ENCODE measurements around the gene SLC9A7.
A peak's percentile ranks its signal among the peaks of the same experiment; 100 is the strongest.
"Not testable (repeated sequence)": the region's sequence is repeated elsewhere in the genome, so short reads cannot be mapped to it uniquely, and the experiment has no call there.

The SLC9A7 gene

DNA sequence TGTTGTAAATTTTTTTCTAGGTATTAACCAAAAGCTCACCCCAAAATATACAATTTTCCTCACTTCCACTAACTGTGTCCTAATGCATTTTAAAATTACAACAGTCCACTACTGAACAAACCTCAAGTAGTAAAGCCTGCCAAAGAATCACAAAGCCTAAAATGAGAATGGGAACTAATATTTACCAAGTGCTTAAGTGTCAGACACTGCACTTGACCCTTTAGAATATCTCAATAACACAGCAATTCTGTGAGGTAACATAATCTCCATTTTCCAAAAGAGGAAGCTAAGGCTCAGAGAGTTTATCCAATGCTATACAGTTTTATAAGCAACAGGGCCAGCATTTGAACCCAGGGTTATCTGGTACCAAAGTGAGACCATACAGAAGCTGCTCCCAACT is 4.9 kb downstream of the SLC9A7 start:
- DNase-seq = no peak

DNA sequence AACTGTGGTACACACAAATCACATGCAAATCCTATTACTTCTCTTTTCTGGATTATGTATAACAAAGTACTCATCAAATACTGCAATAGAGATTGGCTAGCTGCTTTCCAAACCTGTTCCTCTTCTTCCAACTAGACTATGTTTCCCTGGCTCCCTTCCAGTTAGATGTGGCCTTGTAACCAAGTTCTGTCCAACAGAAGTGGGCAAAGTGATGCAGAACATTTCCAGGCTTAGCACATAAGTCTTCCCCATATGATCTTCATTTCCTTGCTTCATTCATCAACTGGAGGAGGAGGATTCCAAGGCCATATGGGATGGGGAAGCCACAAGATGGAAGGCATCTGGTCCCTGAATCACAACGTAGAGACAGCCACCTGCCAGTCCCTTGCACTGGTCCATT is 8.0 kb downstream of the SLC9A7 start:
- no peak for DNase-seq

DNA sequence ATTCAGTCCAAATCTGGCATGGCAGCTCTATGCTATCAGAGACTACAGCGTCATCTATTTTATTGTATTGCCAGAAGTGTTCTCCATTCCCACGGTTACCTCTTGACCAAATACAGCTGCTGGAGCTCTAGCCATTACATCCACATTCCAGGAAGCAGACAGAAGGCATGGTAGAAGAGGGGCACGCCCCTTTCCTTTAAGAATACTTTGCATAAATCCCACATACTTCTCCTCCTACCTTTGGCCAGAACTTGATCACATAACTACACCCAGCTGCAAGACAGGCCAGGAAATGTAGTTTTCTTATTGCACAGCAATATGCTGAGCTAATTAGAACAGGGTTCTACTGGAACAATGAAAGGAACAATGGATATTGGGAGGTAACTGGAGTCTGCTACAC is 14.9 kb downstream of the SLC9A7 start:
- no peak for DNase-seq

DNA sequence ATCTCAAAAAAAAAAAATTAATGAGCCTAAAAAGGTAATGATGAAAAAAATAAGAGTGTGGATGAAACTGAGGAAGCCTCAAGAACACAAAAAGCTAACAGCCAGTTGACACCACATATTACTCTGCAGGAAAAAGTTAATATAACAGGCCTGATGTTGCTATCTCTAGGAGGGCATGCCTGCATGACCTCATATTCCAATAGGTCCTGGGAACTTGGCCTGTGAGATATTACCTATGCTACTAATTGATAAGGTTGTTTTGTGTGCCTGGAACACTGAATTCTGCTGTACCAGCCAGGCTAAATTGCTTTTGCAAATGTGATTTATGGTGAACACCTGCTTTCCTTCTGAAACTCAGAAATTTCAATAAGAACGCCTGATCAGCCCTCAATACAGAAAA is 15.9 kb downstream of the SLC9A7 start:
- DNase-seq = no peak

DNA sequence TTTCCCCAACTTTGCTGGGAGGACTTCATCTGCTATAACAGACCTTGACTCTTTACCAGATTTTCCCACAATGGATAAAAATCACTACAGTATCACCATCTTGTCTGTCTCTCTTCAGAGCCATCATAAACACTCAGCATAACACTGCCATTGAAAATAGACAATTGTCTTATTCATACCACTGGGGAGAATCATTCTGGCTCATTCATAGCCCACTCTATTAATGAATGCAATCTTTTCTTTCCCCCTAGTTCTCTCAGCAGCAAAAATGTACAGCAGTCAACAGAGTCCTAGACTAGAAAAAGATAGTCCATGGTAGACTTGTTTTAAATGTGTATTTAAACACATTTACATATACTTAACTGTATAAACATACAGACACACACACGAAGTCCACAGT is 19.2 kb downstream of the SLC9A7 start:
- no peak for DNase-seq

DNA sequence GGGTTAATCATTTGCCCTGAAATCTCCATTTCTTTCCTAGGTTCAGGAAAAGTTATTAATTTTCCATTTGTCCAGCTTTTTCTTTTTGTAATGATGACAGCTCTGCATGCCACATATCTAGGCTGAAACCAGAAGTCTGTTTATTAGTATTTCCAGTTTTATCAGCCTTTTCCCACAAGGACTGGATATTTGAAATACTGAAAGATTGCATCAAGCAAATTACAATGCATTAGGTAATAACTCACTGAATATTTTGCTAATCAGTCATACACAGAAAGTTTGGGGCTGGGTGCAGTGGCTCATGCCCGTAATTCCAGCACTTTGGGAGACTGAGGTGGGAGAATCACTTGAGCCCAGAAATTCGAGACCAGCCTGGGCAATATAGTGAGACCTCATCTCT is 21.5 kb downstream of the SLC9A7 start:
- DNase-seq = no peak

DNA sequence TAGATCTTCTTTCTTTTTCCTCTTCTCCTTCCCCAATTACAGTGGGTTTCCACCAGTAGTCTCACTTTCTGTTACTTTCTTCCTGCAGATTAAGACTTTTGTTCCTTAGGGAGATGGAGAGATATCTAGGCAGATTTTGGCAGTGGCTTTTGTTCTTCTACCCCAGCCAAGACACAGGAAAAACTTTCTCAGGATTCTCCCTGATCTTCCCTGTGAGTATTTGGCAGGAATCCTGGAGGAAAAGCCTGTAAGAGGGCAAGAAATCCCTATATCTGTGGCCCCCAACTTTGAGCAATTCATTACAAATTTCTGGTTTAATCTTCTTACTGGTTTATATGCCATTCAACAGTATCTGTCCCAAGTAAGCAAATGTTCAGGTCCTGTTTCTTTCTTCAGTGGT is 21.9 kb downstream of the SLC9A7 start:
- DNase-seq = no peak

DNA sequence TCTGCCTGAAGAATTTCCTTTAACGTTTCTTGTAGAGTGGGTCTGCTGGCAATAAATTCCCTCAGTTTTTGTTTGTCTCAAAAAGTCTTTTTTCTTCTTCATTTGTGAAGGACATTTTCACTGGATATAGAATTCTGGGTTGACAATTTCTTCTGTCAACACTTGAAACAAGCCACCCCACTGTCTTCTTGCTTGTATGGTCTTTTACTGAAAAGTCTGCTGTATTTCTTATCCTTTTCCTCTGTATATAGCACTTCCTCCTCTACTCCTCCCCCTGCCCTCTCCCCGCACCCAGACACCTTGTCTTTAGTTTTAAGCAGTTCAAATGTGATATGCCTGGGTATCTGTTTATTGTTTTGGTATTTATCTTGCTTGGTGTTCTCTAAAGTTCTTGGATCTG is 23.3 kb downstream of the SLC9A7 start:
- DNase-seq = peak; percentile 5

DNA sequence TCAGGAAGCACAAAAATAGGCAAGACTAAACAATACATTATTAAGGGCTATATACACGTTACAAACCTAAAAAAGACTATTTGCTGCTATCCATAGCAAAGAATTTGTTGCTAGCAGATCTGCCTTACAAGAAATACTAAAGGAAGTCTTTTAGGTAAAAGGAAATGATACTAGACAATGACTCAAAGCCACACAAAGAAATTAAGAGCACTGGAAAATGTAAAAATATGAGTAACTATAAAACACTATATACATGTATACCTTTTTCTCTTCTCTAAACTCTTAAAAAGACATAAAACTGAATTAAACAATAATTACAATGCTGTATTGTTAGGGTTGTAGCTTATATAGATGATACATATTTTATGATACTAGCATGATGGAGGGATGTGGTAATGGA is 25.7 kb downstream of the SLC9A7 start:
- no peak for DNase-seq

DNA sequence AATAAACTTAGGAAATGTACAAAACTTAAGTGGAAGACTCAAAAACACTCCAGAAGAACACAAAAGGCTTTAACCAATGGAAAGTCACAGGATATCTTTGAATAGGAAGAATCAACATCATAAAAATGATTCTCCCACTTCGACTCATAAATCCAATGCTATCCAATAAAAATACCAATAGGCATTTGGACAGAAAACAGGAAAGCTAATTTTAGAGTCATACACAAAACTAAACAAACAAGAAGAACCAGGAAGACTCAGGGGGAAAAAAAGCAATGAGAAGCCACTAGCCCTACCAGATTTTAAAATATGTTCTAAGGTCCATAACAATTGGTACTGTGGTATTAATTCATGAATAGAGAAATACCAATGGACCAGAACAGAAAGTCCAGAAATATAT is 28.2 kb downstream of the SLC9A7 start:
- no peak for DNase-seq

DNA sequence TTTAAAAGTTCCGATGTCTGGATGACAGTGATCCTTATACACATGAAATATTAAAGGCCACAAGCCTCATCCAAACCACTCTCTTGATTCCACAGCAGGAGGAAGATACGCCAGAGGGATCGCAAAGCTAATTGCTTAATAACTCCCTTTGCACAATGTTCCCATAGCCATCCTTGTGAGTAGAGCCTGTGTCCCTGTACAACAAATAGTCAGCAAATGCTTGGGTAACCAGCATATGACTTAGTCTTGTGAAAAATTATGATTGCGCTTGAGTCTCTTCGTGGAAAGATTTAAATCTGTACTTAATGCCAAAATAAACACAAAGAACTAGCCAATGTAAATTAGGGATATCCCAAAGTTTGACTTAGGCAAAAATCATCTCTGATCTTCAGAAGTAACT is 31.5 kb downstream of the SLC9A7 start:
- no peak for DNase-seq

DNA sequence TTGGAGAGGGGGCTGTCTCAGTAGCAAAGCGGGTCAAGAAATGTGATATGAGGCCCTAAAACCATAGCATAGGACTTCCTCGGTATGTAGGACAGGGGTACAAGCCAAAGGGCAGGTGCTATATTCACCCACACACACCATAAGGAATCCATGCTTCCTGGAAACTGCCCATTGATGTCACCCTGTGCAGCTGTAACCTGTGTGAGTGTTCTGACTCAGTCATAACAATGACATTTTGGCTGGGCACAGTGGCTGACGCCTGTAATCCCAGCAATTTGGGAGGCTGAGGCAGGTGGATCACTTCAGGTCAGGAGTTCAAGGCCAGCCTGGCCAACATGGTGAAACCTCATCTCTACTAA is 35.4 kb downstream of the SLC9A7 start:
- not testable (repeated sequence) for DNase-seq

DNA sequence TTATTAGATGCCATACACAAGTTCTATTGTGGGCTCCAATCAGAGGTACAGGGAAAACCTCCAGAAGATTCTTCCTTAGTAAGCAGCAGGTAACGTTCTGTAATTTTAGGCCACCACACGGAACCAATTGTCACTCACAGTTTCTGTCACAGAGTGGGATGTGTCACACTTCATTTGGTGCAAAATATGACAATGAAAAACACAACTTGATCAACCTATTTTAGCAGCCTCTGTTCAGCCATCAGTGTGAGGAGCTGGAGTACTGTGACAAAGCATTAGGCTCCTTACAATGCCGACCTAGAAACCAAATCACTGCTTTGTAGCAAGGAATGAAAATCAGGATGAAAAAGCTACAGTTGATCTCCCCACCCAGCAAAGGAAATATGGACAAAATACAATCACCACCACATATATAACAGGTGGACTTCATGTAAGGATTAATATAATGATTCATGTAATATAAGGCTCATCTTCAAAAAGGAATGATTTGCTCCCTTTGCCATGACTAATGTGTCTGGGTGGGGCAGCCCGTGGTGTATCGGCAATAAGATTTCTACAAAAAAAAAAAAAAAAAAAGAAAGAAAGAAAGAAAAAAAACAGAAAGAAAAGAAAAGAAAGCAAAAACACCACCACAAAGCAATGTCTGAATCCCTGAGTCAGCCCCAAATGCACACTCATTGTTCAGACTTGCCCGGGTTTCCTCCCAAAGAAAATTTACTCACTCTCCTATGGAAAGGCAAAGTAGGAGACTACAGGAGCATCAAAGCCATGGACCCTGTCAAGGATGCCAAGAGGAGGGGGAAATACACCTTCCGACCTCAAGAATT is 36.0 kb downstream of the SLC9A7 start:
- DNase-seq = no peak

DNA sequence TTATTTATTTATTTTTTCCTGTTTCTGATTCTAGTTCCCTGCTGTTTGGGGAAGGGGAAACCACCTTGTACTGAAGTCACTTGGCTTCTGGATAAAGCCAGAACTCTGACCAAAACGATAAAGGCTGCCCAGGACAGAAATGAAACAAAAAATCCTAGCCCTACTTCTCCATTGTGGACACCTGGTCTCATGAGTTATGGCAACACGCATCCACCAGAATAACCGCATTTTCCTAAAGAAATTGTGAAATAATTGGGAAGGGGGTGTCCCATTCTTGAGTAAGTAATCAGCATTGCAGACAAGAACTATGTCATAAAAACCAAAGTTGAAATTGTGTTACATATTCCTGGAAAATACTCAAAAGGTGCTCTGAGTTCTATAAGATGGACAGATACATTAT is 42.1 kb downstream of the SLC9A7 start:
- peak; percentile 50 for DNase-seq

DNA sequence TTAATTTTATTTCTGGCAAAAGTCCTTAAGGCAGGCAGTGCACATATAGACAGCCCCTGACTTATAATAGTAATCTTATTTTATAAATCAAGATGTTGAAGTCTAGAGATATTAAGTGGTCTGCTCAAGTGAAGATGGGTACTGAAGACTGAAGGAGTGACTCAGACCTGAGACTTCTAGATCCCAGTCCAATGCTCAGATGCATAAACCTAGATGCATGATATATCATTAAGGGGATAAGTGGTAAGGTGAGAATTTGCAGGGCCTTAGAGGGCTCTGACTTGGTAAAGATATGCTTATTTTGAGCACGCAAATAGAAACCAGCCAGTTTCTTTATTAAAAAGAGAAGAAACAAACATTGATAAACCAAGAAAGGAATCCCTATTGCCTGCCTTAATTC is 42.9 kb downstream of the SLC9A7 start:
- peak; percentile 32 for DNase-seq

DNA sequence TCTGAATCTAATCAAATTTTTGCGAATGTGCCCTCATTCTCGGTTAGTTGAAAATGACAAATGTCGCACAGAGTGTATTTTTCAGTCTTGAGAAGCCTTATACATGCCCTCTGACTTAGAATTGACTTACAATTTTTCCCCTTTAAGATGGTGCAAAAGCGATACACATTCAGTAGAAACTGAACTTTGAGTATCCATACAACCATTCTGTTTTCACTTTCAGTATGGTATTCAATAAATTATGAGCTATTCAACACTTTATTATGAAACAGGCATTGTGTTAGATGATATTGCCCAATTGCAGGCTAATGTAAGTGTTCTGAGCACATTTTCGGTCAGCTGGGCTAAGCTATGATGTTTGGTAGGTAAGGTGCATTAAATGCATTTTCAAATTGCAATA is 43.4 kb downstream of the SLC9A7 start:
- peak; percentile 43 for DNase-seq

DNA sequence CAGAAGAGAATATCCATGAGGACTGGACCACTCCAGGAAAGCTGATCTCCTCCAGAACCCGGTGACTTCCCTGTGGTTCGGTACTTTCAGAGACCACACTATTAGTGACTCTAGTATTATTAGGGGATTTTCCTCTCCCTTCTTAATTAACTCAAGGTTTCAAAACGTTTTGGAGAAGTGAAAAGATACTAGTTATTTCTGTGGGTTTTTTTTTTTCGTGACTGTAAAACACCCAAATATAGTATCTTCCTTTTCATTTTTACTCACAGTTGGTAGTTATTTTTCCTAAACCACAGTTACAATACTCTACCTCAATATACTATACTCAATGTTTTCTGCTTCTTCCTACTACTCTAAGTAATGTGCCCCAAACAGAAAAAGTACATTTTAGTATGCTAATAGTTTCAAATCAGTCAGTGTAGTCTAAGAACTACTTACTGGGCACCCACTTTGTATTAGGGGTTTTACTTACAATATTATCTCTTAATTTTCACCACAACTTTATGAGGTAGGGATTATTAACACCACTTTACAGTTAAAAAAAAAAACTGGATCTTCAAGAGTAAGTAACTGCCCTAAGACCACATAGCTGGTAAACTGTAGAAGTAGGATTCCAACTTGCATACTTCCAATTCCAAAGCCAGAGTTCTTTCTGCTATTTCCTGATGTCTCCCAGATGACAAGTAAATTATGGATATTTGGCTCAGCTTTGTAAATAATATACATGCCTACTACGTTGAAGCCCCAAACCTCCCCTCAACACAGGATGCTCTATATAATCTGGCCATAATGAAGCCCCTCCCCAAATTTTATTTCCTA is 45.0 kb downstream of the SLC9A7 start:
- no peak for DNase-seq

DNA sequence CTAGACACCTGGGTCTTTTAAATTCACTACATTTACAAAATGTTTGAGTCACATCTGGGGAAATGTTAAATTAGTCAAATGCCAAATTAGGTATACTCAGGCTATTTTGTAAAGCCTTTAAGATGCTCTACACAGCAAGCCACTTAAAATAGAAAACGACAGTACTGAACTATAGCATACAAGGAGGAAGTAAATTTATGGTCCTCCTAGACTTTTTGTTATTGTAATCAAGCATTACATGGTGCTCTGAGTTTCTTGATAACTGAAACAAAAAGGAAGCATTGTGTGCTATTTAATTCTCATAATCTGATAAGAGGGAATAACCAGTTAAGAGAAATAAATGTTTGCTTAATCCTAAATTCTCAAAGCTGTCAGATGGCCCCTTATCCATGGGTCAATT is 46.2 kb downstream of the SLC9A7 start:
- DNase-seq = peak; percentile 52

DNA sequence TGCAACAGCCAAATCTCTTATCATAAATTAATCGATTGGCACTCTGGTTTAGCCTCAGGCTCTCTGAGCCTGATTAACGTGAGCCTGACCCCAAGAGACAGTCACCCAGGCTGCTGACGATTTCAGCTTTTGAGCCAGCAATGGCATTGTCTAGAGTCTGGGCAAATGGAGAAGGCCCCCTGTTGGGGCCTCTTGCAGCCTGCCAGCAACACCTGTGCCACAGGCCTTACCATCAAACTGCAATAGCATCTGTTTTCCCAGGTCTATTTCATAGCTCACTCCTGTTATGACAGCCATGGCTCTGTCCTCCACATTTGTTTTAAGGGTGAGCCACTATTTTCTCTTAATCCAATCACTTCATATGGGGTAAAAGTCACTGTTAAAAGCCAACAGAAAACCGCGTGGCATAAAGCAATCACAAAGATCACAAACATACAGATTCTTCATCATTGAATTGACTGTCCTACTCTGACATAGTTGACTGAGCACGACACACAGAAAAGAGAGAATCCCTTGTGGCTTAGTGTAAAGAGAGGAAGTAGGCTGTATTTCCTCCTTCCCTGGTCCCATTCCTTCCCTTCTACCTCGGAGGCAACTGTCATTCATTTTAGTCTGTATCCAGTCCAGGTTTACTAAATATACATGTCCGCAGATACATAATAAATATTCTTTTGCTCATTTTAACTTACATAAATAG is 47.8 kb downstream of the SLC9A7 start:
- DNase-seq = peak; percentile 29

DNA sequence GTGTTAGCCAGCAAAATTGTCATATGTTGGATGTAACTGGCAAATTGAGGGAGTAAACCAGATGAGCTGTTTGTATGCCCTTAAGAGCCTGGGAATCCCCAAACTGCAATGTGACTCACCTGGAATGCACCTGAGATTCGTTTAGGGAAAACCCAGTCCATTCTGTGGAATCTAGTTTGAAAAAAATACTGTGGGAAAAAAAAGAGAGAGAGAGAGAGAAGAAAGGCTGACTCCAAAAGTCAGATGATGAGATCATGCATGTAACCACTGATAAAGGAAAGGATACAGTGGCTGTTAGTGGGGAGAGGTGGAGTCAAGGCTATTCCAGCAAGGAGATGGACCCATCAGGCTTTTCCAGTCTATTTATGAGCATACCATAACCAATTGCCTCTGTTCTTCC is 48.5 kb downstream of the SLC9A7 start:
- DNase-seq = peak; percentile 37

DNA sequence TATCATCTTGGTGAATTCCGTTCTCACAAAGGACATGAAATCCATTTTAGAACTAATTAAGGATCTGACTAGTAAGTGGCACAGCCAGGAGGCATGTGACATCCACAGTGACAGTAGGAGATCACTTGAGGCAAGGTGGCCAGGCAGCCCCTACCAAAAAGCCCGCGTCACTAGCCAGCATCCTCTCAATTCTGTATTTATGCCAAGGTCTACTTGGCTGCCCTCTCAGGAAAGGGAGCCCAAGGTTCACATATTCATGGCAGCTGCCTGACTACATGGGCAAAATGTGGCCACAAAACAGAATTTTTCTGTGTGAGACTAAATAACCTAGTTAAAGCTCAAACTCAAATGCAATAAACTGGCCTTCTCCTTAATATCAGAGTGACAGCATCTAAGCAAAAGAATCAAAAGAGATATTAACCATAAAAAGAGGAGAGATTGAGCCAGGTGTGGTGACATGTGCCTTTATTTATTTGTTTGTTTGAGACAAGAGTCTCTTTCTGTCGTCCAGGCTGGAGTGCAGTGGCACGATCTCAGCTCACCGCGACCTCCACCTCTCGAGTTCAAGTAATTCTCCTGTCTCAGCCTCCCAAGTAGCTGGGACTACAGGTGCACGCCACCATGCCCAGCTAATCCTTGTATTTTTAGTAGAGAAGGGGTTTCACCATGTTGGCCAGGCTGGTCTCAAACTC is 51.5 kb downstream of the SLC9A7 start:
- DNase-seq = no peak

DNA sequence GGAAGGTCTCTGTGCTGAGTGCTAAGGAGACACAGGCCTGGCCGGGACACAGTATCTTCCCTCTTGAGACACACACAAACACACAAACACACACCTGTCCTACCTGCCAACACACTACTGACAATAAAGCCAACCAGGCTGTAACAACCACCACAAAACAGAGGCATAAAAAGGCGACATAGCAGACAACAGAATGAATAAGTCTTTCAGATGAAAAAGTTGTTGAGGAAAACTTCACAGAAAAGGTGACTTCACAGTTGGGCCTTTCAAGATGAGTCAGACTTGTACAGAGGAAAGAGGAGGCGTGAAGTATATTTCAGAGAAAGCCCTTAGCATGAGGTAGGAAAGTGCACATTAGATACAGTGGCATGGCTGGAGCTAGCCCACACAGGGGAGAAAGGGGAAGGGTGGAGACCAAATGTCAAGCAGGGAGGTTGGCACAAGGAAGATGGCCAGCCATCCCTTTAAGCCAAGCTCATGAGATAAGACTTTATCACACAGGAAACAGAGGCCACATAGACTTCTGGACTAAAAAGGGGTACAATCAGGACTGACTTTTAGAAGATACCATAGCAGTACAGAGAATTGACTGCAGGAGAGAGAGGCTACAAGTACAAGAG is 54.0 kb downstream of the SLC9A7 start:
- peak; percentile 86 for DNase-seq

DNA sequence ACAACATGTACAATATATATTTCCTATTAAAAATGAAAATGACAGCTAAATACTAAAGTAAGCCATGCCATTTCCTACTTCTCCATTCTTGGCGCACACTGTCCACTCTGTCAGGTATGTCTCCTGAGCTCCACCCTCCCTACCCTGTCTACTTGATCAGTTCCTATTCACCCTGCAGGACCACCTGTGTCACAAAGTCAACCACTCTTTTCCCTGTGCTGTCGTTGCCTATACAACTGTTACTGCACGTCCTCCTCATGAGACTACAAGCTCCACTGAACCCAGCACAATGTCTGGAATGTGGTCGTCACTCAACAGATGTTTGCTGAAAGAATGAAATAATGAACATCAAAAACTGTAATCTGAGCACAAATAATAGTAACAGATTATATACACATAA is 54.9 kb downstream of the SLC9A7 start:
- no peak for DNase-seq
